HepG2 (cell line): ENCODE results near the gene CCDC57. TPM values are rescaled to one million over a fixed set of nuclear protein-coding genes. Genes with fewer than 3 reads are reported as not detected.

Experiments
- ARID3A ChIP-seq: IDR thresholded peaks from 2 replicates; pipeline ENCODE4 v1.6.1; 2012; ENCODE audit warnings: low read depth, low read length, improper control_type of control experiment
- FOXJ3 ChIP-seq: sonication (generic); formaldehyde crosslinking; IDR thresholded peaks from 2 replicates; pipeline ENCODE4 v1.4.0; 2020; ENCODE audit warnings: missing genetic modification reagents, mild to moderate bottlenecking, borderline replicate concordance
- GTF3A ChIP-seq: sonication (generic); formaldehyde crosslinking; conservative IDR thresholded peaks from 2 replicates; pipeline ENCODE4 v1.4.0; 2020; ENCODE audit warnings: mild to moderate bottlenecking, missing genetic modification reagents
- IRF1 ChIP-seq: sonication (generic); formaldehyde crosslinking; IDR thresholded peaks from 2 replicates; pipeline ENCODE4 v1.4.0; 2020; ENCODE audit warnings: low read depth, mild to moderate bottlenecking, missing genetic modification reagents
- ISX ChIP-seq: sonication (generic); formaldehyde crosslinking; conservative IDR thresholded peaks from 2 replicates; pipeline ENCODE4 v1.5.0; 2020; ENCODE audit warnings: missing genetic modification reagents
- MXD3 ChIP-seq: IDR thresholded peaks from 2 replicates; pipeline ENCODE4 v1.6.1; 2016; ENCODE audit warnings: mild to moderate bottlenecking, missing biosample characterization, missing genetic modification reagents
- NCOA2 ChIP-seq: sonication (generic); formaldehyde crosslinking; IDR thresholded peaks from 2 replicates; pipeline ENCODE4 v1.8.0; 2022; ENCODE audit warnings: inconsistent platforms
- NFE2L1 ChIP-seq: sonication (generic); formaldehyde crosslinking; IDR thresholded peaks from 2 replicates; pipeline ENCODE4 v1.4.0; 2020; ENCODE audit warnings: missing genetic modification reagents, mild to moderate bottlenecking, borderline replicate concordance
- PHF5A ChIP-seq: IDR thresholded peaks from one replicate; pipeline ENCODE4 v1.6.1; 2018; ENCODE audit warnings: low read depth, missing genetic modification reagents; ENCODE audit not compliant: unreplicated experiment
- PLRG1 ChIP-seq: fragments of 450-650 bp; conservative IDR thresholded peaks from 2 replicates; pipeline ENCODE4 v1.6.1; 2016
- SRF ChIP-seq: IDR thresholded peaks from 2 replicates; pipeline ENCODE4 v1.6.1; 2011; ENCODE audit warnings: mild to moderate bottlenecking, low read depth, low read length, moderate library complexity
- YEATS2 ChIP-seq: sonication (generic); formaldehyde crosslinking; IDR thresholded peaks from 2 replicates; pipeline ENCODE4 v1.4.0; 2020; ENCODE audit warnings: missing genetic modification reagents, borderline replicate concordance
- ZNF12 ChIP-seq: sonication (generic); formaldehyde crosslinking; IDR thresholded peaks from 2 replicates; pipeline ENCODE4 v1.5.0; 2020; ENCODE audit warnings: missing genetic modification reagents
- ZNF17 ChIP-seq: sonication (generic); formaldehyde crosslinking; IDR thresholded peaks from 2 replicates; pipeline ENCODE4 v1.5.0; 2020; ENCODE audit warnings: mild to moderate bottlenecking, missing genetic modification reagents
- ZNF225 ChIP-seq: sonication (generic); formaldehyde crosslinking; IDR thresholded peaks from 2 replicates; pipeline ENCODE4 v1.4.0; 2020; ENCODE audit warnings: mild to moderate bottlenecking, missing genetic modification reagents
- ZNF234 ChIP-seq: sonication (generic); formaldehyde crosslinking; conservative IDR thresholded peaks from 2 replicates; pipeline ENCODE4 v1.5.1; 2020; ENCODE audit warnings: mild to moderate bottlenecking, missing genetic modification reagents
- ZNF253 ChIP-seq: sonication (generic); formaldehyde crosslinking; IDR thresholded peaks from 2 replicates; pipeline ENCODE4 v1.8.0; 2022; ENCODE audit warnings: mild to moderate bottlenecking, missing genetic modification reagents, borderline replicate concordance
- ZNF33B ChIP-seq: sonication (generic); formaldehyde crosslinking; IDR thresholded peaks from 2 replicates; pipeline ENCODE4 v1.5.1; 2020; ENCODE audit warnings: mild to moderate bottlenecking, missing genetic modification reagents
- ZNF468 ChIP-seq: sonication (generic); formaldehyde crosslinking; IDR thresholded peaks from 2 replicates; pipeline ENCODE4 v1.8.0; 2022; ENCODE audit warnings: mild to moderate bottlenecking, moderate library complexity, missing genetic modification reagents
- ZNF788 ChIP-seq: sonication (generic); formaldehyde crosslinking; IDR thresholded peaks from 2 replicates; pipeline ENCODE4 v1.5.0; 2020; ENCODE audit warnings: mild to moderate bottlenecking, missing genetic modification reagents, borderline replicate concordance
- ZNF83 ChIP-seq: sonication (generic); formaldehyde crosslinking; IDR thresholded peaks from 2 replicates; pipeline ENCODE4 v1.4.0; 2020; ENCODE audit warnings: missing genetic modification reagents, mild to moderate bottlenecking, borderline replicate concordance
- polyA plus RNA-seq, 8 experiments: library from polyadenylated mRNA; depleted of rRNA in 3 of 8; stranded (reverse) in 7 of 8; unstranded in 1 of 8; fragments of >200 nt; fragmentation: Illumina TruSeq in 4 of 8; extraction: Trizol in 4 of 8; gene quantifications; 2 replicates each; pipeline versions ENCODE4 v1.2.1 to v1.2.3, GENCODE V29; 2011 to 2016; ENCODE audit warnings: low read depth in 4 of 8, missing spikeins in 1 of 8, mixed read lengths in 1 of 8; ENCODE audit not compliant: insufficient read depth in 1 of 8
- total RNA-seq, 5 experiments: library from RNA; depleted of rRNA; stranded (reverse); fragments of >200 nt; fragmentation: Illumina TruSeq; extraction: Trizol; gene quantifications; 2 replicates each; pipeline ENCODE4 v1.2.3, GENCODE V29; 2016; ENCODE audit warnings: low read depth in 1 of 5
- TF ChIP-seq, protein P1 (sequence below): IDR thresholded peaks from 2 replicates; pipeline ENCODE4 v1.6.1; 2016; ENCODE audit warnings: low read depth, control low read depth
- TF ChIP-seq, protein P2 (sequence below): sonication (generic); formaldehyde crosslinking; IDR thresholded peaks from 2 replicates; pipeline ENCODE4 v1.8.1; 2022; ENCODE audit warnings: low read depth, mild to moderate bottlenecking, missing genetic modification reagents

CCDC57 gene
- total and polyA plus RNA-seq, 2 of the 13 experiments (the other 11 are each of a cell fraction or from before 2014, with no cell fraction given): 59.3 to 59.9 TPM

DNA sequence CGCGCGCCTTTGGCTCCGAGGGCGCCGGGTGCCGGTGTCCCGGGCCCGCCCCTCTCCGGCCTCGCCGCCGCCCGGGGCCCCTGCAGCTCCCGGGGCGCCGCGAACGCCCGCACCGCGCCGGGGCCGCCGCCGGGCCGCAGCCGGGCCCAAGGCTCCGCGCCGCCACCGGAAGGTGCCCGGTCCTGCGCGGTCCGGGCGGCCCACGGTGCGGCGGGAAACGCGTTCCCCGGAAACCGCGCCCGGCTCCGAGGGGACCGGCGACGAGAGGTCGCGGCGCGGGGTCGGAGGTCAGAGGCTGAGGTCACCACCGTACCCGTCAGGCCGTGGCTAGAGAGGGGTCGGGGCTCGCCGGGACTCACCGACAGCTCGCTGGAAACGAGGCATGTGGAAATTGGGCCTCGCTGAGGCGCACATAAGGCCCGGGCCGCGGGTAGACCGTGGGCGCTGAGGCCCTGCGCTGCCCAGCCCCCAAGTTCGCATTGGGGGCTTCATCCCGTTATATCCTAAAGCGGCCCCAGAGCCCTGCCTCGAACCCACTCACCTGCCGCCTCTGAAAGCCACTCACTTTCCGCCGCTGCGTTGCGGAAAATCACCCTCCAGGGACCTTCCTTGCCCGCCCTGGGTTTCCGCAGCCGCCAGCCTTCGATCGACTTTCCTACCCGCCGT is 146.9 kb downstream of the CCDC57 start, which contains the start of gene DUS1L (continued):
- TF ChIP-seq FOXJ3 (CRISPR knock-in tag): no peak
- TF ChIP-seq ZNF468 (CRISPR knock-in tag): no peak
- TF ChIP-seq NFE2L1 (CRISPR knock-in tag): peak; percentile 79; the same call in 1 of the 2 replicates
- TF ChIP-seq, protein P1, sequence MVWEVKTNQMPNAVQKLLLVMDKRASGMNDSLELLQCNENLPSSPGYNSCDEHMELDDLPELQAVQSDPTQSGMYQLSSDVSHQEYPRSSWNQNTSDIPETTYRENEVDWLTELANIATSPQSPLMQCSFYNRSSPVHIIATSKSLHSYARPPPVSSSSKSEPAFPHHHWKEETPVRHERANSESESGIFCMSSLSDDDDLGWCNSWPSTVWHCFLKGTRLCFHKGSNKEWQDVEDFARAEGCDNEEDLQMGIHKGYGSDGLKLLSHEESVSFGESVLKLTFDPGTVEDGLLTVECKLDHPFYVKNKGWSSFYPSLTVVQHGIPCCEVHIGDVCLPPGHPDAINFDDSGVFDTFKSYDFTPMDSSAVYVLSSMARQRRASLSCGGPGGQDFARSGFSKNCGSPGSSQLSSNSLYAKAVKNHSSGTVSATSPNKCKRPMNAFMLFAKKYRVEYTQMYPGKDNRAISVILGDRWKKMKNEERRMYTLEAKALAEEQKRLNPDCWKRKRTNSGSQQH: peak; percentile 97
- peak; percentile 69 for TF ChIP-seq PHF5A
- no peak for TF ChIP-seq PLRG1
- no peak for TF ChIP-seq ZNF253 (CRISPR knock-in tag)
- 0 out of 2 replicates have a peak, but pooled peaks have one; percentile 47 for TF ChIP-seq ZNF234
- peak; percentile 96 for TF ChIP-seq ZNF788 (CRISPR knock-in tag)
- TF ChIP-seq ISX (CRISPR knock-in tag): no peak
- TF ChIP-seq ZNF33B: 0 out of 2 replicates have a peak, but pooled peaks have one; percentile 61
- peak; percentile 86 for TF ChIP-seq ZNF12 (CRISPR knock-in tag)
- TF ChIP-seq YEATS2 (CRISPR knock-in tag): peak; percentile 94
- TF ChIP-seq ARID3A: no peak
- TF ChIP-seq, protein P2, sequence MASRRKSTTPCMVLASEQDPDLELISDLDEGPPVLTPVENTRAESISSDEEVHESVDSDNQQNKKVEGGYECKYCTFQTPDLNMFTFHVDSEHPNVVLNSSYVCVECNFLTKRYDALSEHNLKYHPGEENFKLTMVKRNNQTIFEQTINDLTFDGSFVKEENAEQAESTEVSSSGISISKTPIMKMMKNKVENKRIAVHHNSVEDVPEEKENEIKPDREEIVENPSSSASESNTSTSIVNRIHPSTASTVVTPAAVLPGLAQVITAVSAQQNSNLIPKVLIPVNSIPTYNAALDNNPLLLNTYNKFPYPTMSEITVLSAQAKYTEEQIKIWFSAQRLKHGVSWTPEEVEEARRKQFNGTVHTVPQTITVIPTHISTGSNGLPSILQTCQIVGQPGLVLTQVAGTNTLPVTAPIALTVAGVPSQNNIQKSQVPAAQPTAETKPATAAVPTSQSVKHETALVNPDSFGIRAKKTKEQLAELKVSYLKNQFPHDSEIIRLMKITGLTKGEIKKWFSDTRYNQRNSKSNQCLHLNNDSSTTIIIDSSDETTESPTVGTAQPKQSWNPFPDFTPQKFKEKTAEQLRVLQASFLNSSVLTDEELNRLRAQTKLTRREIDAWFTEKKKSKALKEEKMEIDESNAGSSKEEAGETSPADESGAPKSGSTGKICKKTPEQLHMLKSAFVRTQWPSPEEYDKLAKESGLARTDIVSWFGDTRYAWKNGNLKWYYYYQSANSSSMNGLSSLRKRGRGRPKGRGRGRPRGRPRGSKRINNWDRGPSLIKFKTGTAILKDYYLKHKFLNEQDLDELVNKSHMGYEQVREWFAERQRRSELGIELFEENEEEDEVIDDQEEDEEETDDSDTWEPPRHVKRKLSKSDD (CRISPR knock-in tag): peak; percentile 97
- TF ChIP-seq ZNF225: peak; percentile 52; the same call in 1 of the 2 replicates
- 0 out of 2 replicates have a peak, but pooled peaks have one; percentile 67 for TF ChIP-seq GTF3A
- TF ChIP-seq SRF: peak; percentile 80; the same call in 1 of the 2 replicates
- TF ChIP-seq ZNF83 (CRISPR knock-in tag): no peak
- TF ChIP-seq IRF1: 0 out of 2 replicates have a peak, but pooled peaks have one; percentile 42
- TF ChIP-seq NCOA2 (CRISPR knock-in tag): peak; percentile 67; the same call in 1 of the 2 replicates
- peak; percentile 90 for TF ChIP-seq MXD3
- TF ChIP-seq ZNF17 (CRISPR knock-in tag): no peak
